ENCODE results near the gene IFNL1.
"Not testable (repeated sequence)": the region's sequence is repeated elsewhere in the genome, so short reads cannot be mapped to it uniquely, and the experiment has no call there.

The IFNL1 gene

GRCh38 chr19:39308531-39309304, 12.5 kb downstream of the IFNL1 start:
- no peak for DNase-seq (ENCODE audit: low read depth in 2 of 2)

- not testable (repeated sequence) for DNase-seq (ENCODE audit: low read depth in 2 of 2)
These were observed 13.1 kb downstream of the IFNL1 start for GRCh38 chr19:39309305-39309670.

GRCh38 chr19:39310558-39311311, 14.5 kb downstream of the IFNL1 start:
- no peak for DNase-seq (ENCODE audit: low read depth in 2 of 2)

GRCh38 chr19:39314016-39314728, 18.0 kb downstream of the IFNL1 start:
- no peak for DNase-seq (ENCODE audit: low read depth in 2 of 2)

GRCh38 chr19:39315933-39316332, 19.7 kb downstream of the IFNL1 start:
- no peak for DNase-seq (ENCODE audit: low read depth in 2 of 2)

- DNase-seq (ENCODE audit: low read depth in 2 of 2): no peak
These were observed 20.6 kb downstream of the IFNL1 start for GRCh38 chr19:39316627-39317321.

- DNase-seq (ENCODE audit: low read depth in 2 of 2): no peak
These were observed 21.3 kb downstream of the IFNL1 start for GRCh38 chr19:39317476-39317875.

GRCh38 chr19:39318071-39318470, 21.9 kb downstream of the IFNL1 start:
- no peak for DNase-seq (ENCODE audit: low read depth in 2 of 2)

- DNase-seq (ENCODE audit: low read depth in 2 of 2): no peak
These were observed 22.5 kb downstream of the IFNL1 start for GRCh38 chr19:39318690-39319089.

- no peak for DNase-seq (ENCODE audit: low read depth in 2 of 2)
These were observed 23.1 kb downstream of the IFNL1 start for GRCh38 chr19:39319098-39319891.

- DNase-seq (ENCODE audit: low read depth in 2 of 2): no peak
These were observed 23.7 kb downstream of the IFNL1 start for GRCh38 chr19:39319892-39320248.

GRCh38 chr19:39321117-39321831, 25.1 kb downstream of the IFNL1 start:
- no peak for DNase-seq (ENCODE audit: low read depth in 2 of 2)

GRCh38 chr19:39321832-39322176, 25.6 kb downstream of the IFNL1 start:
- DNase-seq (ENCODE audit: low read depth in 2 of 2): no peak

- DNase-seq (ENCODE audit: low read depth in 2 of 2): no peak
These were observed 28.1 kb downstream of the IFNL1 start for GRCh38 chr19:39324242-39324842.

GRCh38 chr19:39325778-39326665, 29.8 kb downstream of the IFNL1 start:
- no peak for DNase-seq (ENCODE audit: low read depth in 2 of 2)

GRCh38 chr19:39327363-39328045, 31.3 kb downstream of the IFNL1 start:
- DNase-seq (ENCODE audit: low read depth in 2 of 2): no peak

- DNase-seq (ENCODE audit: low read depth in 2 of 2): peak; percentile 66 to 74
These were observed 32.0 kb downstream of the IFNL1 start for GRCh38 chr19:39328046-39328705.

GRCh38 chr19:39329948-39330347, 33.7 kb downstream of the IFNL1 start:
- DNase-seq (ENCODE audit: low read depth in 2 of 2): no peak

All from stimulated activated CD8-positive, alpha-beta memory T cell treated with anti-CD3 and anti-CD28 coated beads, Interleukin-2, amount 100 ng/mL, for 1 hour (primary cell).